Neural cell (in vitro differentiated cells): ENCODE measurements around the gene TTC23L. TPM values are rescaled to one million over a fixed set of nuclear protein-coding genes. Genes with fewer than 3 reads are reported as not detected.

Experiments
- H2AFZ ChIP-seq: fragments of 200-600, 300-800 bp; sonication (generic), shearing (Covaris generic); 2 replicates; pipeline ENCODE4 v1.6.0; 2014; ENCODE audit warnings: low read depth, mild to moderate bottlenecking, antibody characterized with exemption, low read length, moderate library complexity
- H3F3A ChIP-seq: fragments of 200-600 bp; shearing (Covaris generic); 2 replicates; pipeline ENCODE4 v1.6.1; 2016; ENCODE audit warnings: mild to moderate bottlenecking, moderate library complexity, mixed read lengths, antibody characterized with exemption, low read length; ENCODE audit not compliant: insufficient read depth, poor library complexity, severe bottlenecking
- H3K27ac ChIP-seq: fragments of 200-600, 300-800 bp; sonication (generic), shearing (Covaris generic); 2 replicates; pipeline ENCODE4 v1.5.1; 2014; ENCODE audit warnings: mild to moderate bottlenecking, low read length, moderate library complexity
- H3K27me3 ChIP-seq: fragments of 300-800, 200-600 bp; sonication (generic), shearing (Covaris generic); 2 replicates; pipeline ENCODE4 v1.6.0; 2014; ENCODE audit warnings: mild to moderate bottlenecking, low read depth, low read length, moderate library complexity; ENCODE audit not compliant: insufficient read depth
- H3K36me3 ChIP-seq: fragments of 300-800, 200-600 bp; sonication (generic), shearing (Covaris generic); 2 replicates; pipeline ENCODE4 v1.5.1; 2014; ENCODE audit warnings: mild to moderate bottlenecking, antibody characterized with exemption, low read length, moderate library complexity; ENCODE audit not compliant: insufficient read depth
- H3K4me2 ChIP-seq: fragments of 300-800, 200-600 bp; sonication (generic), shearing (Covaris generic); 2 replicates; pipeline ENCODE4 v1.6.0; 2014; ENCODE audit warnings: mild to moderate bottlenecking, low read length
- H3K4me3 ChIP-seq: fragments of 300-800, 200-600 bp; sonication (generic), shearing (Covaris generic); 2 replicates; pipeline ENCODE4 v1.5.1; 2014; ENCODE audit warnings: mild to moderate bottlenecking, low read length, moderate library complexity
- H3K79me2 ChIP-seq: fragments of 200-600 bp; shearing (Covaris generic); replicated peaks from 2 replicates; pipeline ENCODE4 v1.6.0; 2014; ENCODE audit warnings: mild to moderate bottlenecking, low read length, moderate library complexity; ENCODE audit not compliant: insufficient read depth
- H3K9ac ChIP-seq: fragments of 300-800, 200-600 bp; sonication (generic), shearing (Covaris generic); 2 replicates; pipeline ENCODE4 v1.6.1; 2016; ENCODE audit warnings: mild to moderate bottlenecking, low read length, mixed read lengths
- H3K9me2 ChIP-seq: fragments of 200-600 bp; shearing (Covaris generic); 2 replicates; pipeline ENCODE4 v1.6.1; 2016; ENCODE audit warnings: mild to moderate bottlenecking, low read length, mixed read lengths; ENCODE audit not compliant: insufficient read depth
- H3K9me3 ChIP-seq: fragments of 200-600, 300-800 bp; sonication (generic), shearing (Covaris generic); 2 replicates; pipeline ENCODE4 v1.6.1; 2016; ENCODE audit warnings: mild to moderate bottlenecking, mixed run types, low read length, moderate library complexity, mixed read lengths
- H4K20me1 ChIP-seq: fragments of 200-600 bp; shearing (Covaris generic); 2 replicates; pipeline ENCODE4 v1.6.1; 2016; ENCODE audit warnings: mild to moderate bottlenecking, mixed run types; ENCODE audit not compliant: insufficient read depth
- CTCF ChIP-seq: fragments of 450-650 bp; IDR thresholded peaks from 2 replicates; pipeline ENCODE4 v1.5.1; 2014; ENCODE audit warnings: antibody characterized with exemption, mild to moderate bottlenecking, moderate library complexity; ENCODE audit not compliant: poor library complexity, severe bottlenecking
- EP300 ChIP-seq: fragments of 450-650 bp; conservative IDR thresholded peaks from 2 replicates; pipeline ENCODE4 v1.6.1; 2014; ENCODE audit warnings: antibody characterized with exemption, mild to moderate bottlenecking, moderate library complexity; ENCODE audit not compliant: poor library complexity, severe bottlenecking
- EZH2 ChIP-seq: fragments of 200-600, 300-800 bp; shearing (Covaris generic), sonication (generic); IDR thresholded peaks from 2 replicates; pipeline ENCODE4 v1.6.1; 2014; ENCODE audit warnings: antibody characterized with exemption, low read length, borderline replicate concordance, mild to moderate bottlenecking; ENCODE audit not compliant: insufficient read depth, poor library complexity, severe bottlenecking
- MXI1 ChIP-seq: fragments of 450-650 bp; conservative IDR thresholded peaks from 2 replicates; pipeline ENCODE4 v1.6.1; 2014; ENCODE audit warnings: antibody characterized with exemption, mild to moderate bottlenecking; ENCODE audit not compliant: poor library complexity, severe bottlenecking
- POLR2AphosphoS5 ChIP-seq: IDR thresholded peaks from 2 replicates; pipeline ENCODE4 v1.6.1; 2012
- RAD21 ChIP-seq: fragments of 450-650 bp; conservative IDR thresholded peaks from 2 replicates; pipeline ENCODE4 v1.6.1; 2014; ENCODE audit warnings: antibody characterized with exemption, mild to moderate bottlenecking, moderate library complexity
- SMC3 ChIP-seq: fragments of 450-650 bp; conservative IDR thresholded peaks from 2 replicates; pipeline ENCODE4 v1.6.1; 2014; ENCODE audit warnings: antibody characterized with exemption, mild to moderate bottlenecking, moderate library complexity; ENCODE audit not compliant: poor library complexity
- TAF1 ChIP-seq: IDR thresholded peaks from 2 replicates; pipeline ENCODE4 v1.6.1; 2012; ENCODE audit warnings: low read depth
- polyA plus RNA-seq: library from polyadenylated mRNA; depleted of rRNA; stranded (reverse); fragments of >200 nt; gene quantifications from 2 replicates; pipeline ENCODE4 v1.2.3, GENCODE V29; 2014
- TF ChIP-seq, protein P1 (sequence below): IDR thresholded peaks from 2 replicates; pipeline ENCODE4 v1.6.1; 2012; ENCODE audit warnings: borderline replicate concordance

The TTC23L gene
- polyA plus RNA-seq, 1 donor from 2014 or later, result 8.3 TPM

GRCh38 chr5:34944044-34944443 lies 105.1 kb downstream of the TTC23L start:
- no peaks in the 10 kb centered on the region for H4K20me1 ChIP-seq
- H3K9ac ChIP-seq, result no peak overlapping the region
- TF ChIP-seq EP300 (no peak), SMC3 (no peak), POLR2AphosphoS5 (no peak), MXI1 (no peak), EZH2 (no peak), RAD21 (no peak), TAF1 (no peak), CTCF (no peak)
- TF ChIP-seq, protein P1, sequence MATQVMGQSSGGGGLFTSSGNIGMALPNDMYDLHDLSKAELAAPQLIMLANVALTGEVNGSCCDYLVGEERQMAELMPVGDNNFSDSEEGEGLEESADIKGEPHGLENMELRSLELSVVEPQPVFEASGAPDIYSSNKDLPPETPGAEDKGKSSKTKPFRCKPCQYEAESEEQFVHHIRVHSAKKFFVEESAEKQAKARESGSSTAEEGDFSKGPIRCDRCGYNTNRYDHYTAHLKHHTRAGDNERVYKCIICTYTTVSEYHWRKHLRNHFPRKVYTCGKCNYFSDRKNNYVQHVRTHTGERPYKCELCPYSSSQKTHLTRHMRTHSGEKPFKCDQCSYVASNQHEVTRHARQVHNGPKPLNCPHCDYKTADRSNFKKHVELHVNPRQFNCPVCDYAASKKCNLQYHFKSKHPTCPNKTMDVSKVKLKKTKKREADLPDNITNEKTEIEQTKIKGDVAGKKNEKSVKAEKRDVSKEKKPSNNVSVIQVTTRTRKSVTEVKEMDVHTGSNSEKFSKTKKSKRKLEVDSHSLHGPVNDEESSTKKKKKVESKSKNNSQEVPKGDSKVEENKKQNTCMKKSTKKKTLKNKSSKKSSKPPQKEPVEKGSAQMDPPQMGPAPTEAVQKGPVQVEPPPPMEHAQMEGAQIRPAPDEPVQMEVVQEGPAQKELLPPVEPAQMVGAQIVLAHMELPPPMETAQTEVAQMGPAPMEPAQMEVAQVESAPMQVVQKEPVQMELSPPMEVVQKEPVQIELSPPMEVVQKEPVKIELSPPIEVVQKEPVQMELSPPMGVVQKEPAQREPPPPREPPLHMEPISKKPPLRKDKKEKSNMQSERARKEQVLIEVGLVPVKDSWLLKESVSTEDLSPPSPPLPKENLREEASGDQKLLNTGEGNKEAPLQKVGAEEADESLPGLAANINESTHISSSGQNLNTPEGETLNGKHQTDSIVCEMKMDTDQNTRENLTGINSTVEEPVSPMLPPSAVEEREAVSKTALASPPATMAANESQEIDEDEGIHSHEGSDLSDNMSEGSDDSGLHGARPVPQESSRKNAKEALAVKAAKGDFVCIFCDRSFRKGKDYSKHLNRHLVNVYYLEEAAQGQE, result no peak
- H3K9me2 ChIP-seq, result no peaks in the 10 kb centered on the region
- no peaks in the 10 kb centered on the region for H3F3A ChIP-seq
- H3K9me3 ChIP-seq, result no peaks in the 10 kb centered on the region
- H3K36me3 ChIP-seq, result no peaks in the 10 kb centered on the region
- H2AFZ ChIP-seq, result no peak overlapping the region
- H3K4me2 ChIP-seq, result no peak overlapping the region
- H3K4me3 ChIP-seq, result no peak overlapping the region
- H3K27me3 ChIP-seq, result no peaks in the 10 kb centered on the region
- no peaks in the 10 kb centered on the region for H3K79me2 ChIP-seq
- H3K27ac ChIP-seq, result no peak overlapping the region

DNA sequence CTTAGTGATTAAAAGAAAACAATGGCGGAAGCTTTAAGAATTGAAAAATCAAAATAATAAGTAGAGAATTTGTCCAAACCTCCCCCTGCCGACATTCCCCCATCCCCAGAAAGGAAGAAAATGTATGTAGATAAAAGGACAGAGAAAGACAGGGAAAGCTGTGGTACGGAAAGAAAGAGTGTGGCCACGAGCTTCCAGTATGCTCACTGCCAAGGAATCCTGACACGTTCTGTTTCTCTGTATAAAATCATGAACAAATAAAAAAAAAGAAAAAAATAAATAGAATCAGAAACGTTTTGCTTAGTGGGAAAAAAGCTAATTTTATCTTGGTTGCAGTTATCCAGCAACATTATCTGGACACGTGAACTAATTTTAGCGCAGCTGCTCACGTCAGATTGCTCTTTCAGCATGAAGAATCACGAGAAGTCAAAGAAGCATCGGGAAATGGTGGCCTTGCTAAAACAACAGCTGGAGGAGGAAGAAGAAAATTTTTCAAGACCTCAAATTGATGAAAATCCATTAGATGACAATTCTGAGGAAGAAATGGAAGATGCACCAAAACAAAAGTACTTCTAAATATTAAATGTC lies 105.6 kb downstream of the TTC23L start:
- H3K4me2 ChIP-seq, result no peak overlapping the region
- no peak overlapping the region for H2AFZ ChIP-seq
- no peaks in the 10 kb centered on the region for H3F3A ChIP-seq
- H3K9ac ChIP-seq, result no peak overlapping the region
- no peak overlapping the region for H3K4me3 ChIP-seq
- TF ChIP-seq RAD21 (no peak), SMC3 (no peak), EZH2 (no peak), CTCF (no peak), EP300 (no peak), MXI1 (no peak), POLR2AphosphoS5 (no peak), TAF1 (no peak)
- TF ChIP-seq, protein P1, result no peak
- no peaks in the 10 kb centered on the region for H3K9me3 ChIP-seq
- H3K36me3 ChIP-seq, result no peaks in the 10 kb centered on the region
- H3K27ac ChIP-seq, result no peak overlapping the region
- H3K79me2 ChIP-seq, result no peaks in the 10 kb centered on the region
- no peaks in the 10 kb centered on the region for H3K9me2 ChIP-seq
- no peaks in the 10 kb centered on the region for H3K27me3 ChIP-seq
- no peaks in the 10 kb centered on the region for H4K20me1 ChIP-seq
